HUDEP-2 (cell line): Measurements from ENCODE around the gene SLX4.

Experiments
- DNase-seq, 76 experiments: peaks; one replicate each; lab custom pipeline; 2025; ENCODE audit not compliant: unreplicated experiment in 76 of 76; lab: John Stamatoyannopoulos, UW

Gene SLX4

DNA sequence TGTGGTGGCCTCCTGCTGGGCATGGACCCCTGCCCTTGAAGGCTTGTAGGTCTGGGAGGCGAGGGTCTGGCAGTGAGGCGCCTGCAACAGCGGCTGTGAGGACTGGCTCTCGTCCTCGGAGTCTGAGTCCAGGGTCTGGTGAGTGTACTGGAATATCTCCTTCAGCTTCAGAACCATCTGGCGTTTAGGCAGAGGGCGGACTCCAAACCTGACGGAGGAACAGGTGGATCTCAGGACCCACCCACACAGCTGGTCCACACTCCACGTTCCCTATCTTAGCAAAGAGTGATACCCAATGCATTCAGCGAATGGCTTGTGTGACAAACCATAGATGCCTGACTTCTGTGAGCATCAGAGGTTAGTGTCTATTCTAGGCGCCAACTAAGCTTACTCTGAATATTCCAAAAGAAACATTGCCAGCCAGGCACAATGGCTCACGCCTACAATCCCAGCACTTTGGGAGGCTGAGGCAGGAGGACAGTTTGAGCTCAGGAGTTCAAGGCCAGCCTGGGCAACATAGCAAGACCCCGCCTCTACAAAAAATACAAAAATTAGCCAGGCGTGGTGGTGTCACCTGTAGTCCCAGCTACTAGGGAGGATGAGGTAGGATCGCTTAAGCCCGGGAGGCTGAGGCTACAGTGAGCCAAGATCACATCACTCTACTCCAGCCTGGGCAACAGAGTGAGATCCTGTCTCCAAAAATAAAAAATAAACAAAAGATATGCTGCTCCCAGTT lies 27.9 kb downstream of the SLX4 start:
- no peak for DNase-seq

DNA sequence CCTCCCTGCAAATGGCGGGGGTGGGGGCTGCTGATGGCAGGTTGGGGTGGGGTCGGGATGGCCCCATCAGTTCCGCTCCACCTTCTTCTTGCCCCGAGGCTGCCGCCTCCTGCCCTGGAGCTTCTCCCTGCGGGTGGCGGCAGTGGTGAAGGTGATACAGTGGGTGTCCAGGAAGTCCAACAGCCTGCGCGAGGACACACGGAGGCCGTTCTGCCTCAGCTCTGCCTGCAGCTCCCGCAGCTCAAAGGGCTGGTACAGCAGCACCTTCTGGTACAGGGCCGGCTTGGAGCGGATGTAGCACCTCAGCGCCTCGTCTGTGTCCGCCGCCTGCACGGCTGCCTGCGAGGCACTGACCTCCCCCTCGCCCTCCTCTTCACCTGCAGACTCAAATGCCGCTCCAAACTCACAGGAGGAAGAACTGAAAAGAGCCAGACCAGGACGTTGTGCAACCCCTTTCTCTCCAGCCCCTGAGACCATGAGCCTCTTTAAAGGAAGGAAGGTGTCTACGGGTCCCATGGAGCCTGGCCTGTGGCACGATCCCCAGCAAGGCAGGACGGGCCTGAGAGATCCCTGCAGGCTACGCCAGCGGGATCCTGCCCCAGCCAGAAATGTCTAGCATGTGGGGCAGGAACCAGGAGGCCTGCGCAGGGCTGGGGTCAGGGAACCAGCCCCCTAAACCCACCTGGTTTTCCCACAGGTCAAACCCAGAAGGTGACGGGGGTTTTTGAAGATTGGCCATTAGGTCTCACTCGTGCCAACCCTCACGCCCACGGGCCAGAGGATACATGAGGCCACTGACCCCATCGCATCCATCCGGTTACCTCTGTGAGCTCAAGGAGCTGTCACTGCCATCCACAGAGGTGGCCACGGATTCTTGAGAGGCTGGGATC lies 28.9 kb downstream of the SLX4 start:
- no peak for DNase-seq

DNA sequence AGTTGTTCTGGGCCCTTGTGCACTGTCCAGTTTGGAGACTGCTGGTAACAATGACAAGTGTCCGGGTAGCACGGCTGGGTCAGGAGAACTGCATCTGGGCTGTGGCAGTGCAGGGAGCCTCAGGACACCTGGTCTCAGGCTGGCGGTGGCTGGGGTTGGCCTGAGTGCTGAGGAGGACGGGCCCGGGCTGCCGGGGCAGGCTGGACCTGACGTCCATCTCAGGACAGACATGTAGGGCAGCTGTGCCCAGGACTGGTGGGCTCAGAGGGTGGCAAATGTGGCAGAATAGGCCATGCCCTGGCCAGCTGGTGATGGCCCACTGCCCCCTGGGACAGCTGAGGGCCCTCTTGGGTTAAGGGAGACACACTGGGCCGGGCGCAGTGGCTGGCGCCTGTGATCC lies 30.0 kb downstream of the SLX4 start:
- no peak for DNase-seq

DNA sequence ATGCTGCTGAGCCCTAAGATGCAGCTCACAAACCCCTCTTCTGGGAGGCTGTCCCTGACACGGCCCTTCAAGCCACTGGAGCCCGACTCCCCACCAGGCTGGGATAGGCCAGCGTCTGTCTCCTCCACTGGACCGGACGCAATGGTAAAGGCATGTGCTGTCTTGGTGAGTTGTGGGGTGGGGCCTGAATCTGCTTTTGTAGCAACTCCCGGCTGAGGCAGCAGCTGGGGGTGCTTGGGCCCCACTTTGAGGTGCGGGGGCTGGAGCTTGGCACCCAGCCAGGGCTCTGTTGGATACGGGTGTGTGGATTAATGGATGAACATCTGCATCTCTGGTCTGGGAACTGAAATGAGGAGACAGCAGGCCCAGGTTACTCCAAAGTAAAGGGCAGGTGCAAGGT lies 30.7 kb downstream of the SLX4 start:
- DNase-seq: no peak

DNA sequence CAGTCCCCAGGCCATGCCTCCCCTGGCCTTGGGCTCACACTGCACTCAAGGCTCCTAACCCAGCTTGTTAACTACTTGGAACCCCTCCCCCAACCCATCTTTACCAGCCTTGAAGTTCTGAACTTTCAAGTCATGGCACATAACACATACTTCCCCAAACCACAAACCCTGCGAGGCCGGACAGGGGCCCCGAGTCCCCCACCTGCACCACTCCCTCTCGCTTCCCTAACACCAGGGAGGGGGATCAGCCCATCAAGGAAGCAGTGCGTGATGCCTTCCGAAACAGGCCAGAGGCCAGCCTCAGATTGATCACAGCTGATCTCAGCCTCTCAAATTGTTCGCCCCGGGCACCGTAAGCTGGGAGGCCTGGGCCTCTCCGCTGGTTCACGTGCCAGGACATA lies 31.2 kb downstream of the SLX4 start:
- DNase-seq: no peak

- no peak for DNase-seq
These were observed 31.6 kb downstream of the SLX4 start for GRCh38 chr16:3579776-3580175.

DNA sequence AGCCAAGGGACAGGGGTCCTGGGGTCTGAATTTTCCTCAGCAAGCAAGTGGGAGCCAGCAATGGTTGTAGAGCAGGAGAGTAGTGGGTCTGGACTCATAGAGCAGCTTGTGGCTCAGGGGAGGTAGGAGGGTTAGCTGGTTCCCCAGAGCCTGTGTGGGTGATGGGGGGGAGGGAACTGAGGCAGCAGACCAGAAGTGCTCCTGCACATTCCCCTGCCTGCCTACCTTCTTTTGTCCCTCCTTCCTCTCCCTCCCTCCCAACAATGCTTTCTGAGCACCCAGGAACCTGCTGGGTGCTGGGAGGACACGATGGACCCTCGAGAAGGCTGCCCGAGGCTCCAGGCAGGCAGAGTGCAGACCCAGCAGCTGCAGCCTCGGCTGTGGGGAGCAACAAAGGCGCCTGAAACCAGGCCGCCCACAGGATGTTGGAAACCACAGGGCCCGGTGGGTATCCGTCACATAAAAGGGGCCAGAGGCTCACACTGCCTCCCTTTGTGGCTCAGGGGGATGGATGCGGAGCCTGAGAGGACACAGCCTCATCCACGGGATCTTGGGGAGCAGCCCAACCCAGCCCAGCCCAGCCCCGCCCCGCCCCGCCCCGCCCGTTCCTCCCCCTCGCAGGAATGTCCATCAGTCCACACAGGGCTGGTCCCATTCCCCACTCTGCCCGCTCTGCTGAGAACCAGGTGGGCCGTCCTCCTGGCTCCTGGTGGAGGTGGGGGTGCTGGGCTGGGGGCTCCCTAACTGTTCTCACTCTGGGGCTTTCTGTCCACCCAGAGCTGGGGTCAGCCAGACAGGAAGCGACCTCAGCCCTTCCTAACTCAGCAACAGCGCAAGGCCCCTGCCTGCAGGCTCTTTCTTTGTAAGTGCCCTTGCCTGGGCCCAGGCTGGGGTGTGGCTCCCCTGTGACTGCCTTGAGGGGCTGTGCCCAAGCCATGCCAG lies 32.5 kb downstream of the SLX4 start:
- no peak for DNase-seq

DNA sequence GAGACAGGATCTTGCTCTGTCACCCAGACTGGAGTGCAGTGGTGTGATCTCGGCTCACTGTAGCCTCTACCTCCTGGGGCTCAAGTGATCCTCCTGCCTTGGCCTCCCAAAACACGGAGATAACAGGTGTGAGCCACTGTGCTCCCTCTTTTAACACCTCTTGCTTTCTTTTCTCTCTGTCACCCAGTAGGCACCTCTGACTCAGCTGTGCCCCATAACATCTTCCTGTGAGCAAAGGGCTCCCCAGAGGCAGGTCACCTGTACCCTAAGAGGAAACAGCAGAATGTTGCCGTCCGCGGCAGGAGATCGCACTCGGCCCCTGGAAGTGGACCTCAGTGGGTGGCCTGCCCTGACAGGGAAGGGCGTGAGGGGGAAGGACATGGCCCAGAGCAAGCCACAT lies 33.3 kb downstream of the SLX4 start:
- DNase-seq: no peak

DNA sequence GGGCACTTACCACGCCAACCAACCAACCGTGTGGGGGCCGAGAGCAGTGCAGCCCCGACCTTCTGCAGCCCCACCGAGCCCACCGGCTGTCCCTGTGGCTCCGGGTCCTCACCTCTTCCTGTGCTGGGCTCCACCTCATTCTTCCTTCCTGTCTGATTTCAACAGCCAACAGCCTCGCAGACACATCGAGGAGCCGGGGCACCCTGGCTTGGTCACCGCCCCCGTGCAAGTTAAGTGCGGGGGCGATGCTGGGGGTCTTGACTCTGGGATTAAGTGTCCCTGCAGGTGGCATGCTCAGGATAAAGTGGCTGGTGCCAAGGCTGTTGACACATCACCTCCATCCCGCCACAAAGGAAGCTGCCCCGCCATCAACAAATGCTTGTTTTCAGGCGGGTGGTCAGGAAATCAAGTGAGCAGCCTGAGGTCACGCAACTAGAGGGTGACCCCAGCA lies 34.1 kb downstream of the SLX4 start, which contains the start of gene NLRC3:
NLRC3 (minus strand) TSS at position 102 of the 451 bp plus-strand sequence. CDS start 12,367 bp downstream, outside the sequence.
- no peak for DNase-seq

- no peak for DNase-seq
These were observed 35.2 kb downstream of the SLX4 start for GRCh38 chr16:3576211-3576610.

GRCh38 chr16:3575491-3575890 lies 35.9 kb downstream of the SLX4 start:
- DNase-seq: no peak

- DNase-seq: no peak
These were observed 37.2 kb downstream of the SLX4 start for GRCh38 chr16:3574195-3574594.

- DNase-seq: no peak
These were observed 38.1 kb downstream of the SLX4 start for GRCh38 chr16:3573146-3573815.

GRCh38 chr16:3570420-3571062 lies 40.9 kb downstream of the SLX4 start:
- DNase-seq: no peak

DNA sequence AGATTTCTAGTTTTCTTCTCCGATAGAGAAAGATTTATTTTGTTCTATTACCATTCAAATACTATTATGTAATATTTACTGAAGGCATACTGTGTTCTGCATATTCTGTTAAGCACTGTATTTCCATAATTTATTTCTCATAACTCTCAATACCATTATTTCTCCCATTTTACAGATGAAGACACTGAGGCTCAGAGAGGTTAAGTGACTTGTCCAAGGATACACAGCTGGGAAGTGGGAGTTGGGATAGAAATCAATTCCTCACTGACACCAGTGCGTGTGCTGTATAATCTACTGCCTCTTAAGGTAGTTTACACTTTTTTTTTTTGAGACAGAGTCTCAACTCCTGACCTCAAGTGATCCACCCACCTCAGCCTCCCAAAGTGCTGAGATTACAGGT lies 41.6 kb downstream of the SLX4 start:
- DNase-seq: no peak

GRCh38 chr16:3566990-3567389 lies 44.4 kb downstream of the SLX4 start:
- DNase-seq: no peak

DNA sequence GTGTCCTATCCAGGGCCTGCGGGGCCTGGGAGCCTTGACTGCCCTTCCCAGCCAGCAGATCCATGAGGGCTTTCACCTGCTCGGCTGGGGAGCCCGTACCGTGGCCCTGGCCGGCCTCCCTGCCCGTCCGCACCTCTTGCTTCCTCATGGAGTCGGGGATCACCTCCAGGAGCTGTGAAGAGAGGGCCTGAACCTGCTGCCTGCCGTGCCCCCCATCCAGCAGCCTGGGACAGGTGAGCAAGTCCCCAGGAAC lies 46.6 kb downstream of the SLX4 start:
- DNase-seq: no peak

DNA sequence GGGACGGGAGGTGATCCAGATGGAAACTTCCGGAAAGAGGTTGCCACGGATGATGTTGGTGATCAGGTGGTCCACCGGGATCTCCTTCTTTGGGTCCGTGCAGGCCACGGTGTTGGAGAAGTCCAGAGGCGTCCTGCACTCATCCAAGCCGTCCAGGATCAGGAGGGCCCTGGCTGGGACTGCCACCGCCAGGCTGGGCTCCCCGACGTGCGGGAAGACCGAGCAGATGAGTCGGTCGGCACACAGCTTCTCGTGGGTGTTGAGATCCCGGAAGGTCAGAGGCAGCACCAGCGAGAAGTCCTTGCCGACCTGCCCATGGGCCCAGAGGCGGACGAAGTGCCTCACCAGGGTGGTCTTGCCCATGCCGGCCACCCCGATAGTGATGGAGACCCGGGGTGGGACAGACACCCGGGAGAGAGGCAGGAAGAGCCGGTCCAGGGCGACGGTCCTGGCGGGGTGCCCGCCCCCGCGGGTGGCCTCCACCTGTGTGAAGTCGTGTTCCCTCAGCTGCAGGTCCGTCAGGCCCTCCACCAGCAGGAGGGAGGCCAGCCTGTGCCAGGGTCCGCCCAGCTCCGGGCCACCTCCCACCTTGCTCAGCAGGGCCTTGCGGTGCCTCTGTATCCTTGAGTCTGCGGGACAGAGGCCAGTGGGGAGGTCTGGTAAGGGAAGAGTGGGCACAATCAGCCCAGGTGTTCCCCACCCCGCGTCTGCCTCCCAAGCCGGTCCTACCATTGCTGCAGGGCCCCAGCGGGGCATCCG lies 47.1 kb downstream of the SLX4 start:
- no peak for DNase-seq

DNA sequence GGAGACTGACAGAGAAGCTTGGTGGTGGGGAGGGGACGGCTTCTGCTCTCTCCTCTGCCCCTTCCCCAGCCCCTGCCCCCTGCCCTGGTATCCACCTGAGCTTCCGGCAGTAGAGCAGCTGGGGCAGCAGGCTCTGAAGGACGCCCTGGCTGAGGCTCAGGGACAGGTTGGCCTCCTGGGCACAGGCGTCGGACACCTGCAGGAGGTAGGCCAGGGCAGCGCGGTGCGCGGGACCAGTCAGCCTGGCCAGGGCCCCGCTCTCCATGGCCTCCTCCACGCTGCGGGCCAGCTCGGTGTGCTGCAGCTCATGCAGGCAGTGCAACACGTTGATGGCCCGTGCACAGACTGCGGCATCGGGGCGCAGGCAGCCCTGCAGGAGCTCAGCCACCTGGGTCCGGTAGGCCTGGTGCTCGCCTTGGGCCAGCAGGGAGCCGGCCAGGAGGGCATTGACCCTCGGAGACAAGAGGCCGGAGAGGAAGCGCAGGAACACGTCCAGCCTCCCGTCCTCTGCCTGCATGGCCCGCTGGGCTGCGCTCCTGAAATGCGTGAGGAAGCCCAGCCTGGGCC lies 48.4 kb downstream of the SLX4 start:
- no peak for DNase-seq
